Testis (tissue), 3 donors: Measurements from ENCODE around the gene SKIC2. TPM values are rescaled to one million over a fixed set of nuclear protein-coding genes. Genes with fewer than 3 reads are reported as not detected.

ENCODE experiments used
- DNase-seq: peaks from one replicate; pipeline ENCODE4 v3.0.0-alpha.2; 2019
- H3K27ac ChIP-seq, 2 donors: fragments of 200-600 bp; sonication (generic); one replicate each; pipeline ENCODE4 v1.5.1; 2019
- H3K27me3 ChIP-seq: fragments of 200-600 bp; sonication (generic); one replicate; pipeline ENCODE4 v1.5.1; 2019
- H3K36me3 ChIP-seq: fragments of 200-600 bp; sonication (generic); one replicate; pipeline ENCODE4 v1.5.1; 2017; ENCODE audit warnings: low read depth; ENCODE audit errors: missing control alignments
- H3K4me1 ChIP-seq: fragments of 200-600 bp; sonication (generic); one replicate; pipeline ENCODE4 v1.5.1; 2019
- H3K4me3 ChIP-seq, 2 donors: fragments of 200-600 bp; sonication (generic); one replicate each; pipeline ENCODE4 v1.5.1; 2017 to 2019
- H3K9me3 ChIP-seq: fragments of 200-600 bp; sonication (generic); one replicate; pipeline ENCODE4 v1.5.1; 2017
- CTCF ChIP-seq, 3 experiments: fragments of 450-650 bp in 2 of 3; fragments of 200-600 bp in 1 of 3; sonication (generic) in 1 of 3; IDR thresholded peaks; one replicate each; pipeline ENCODE4 v1.5.1; 2016 to 2019; ENCODE audit warnings: antibody characterized with exemption in 3 of 3, mild to moderate bottlenecking in 2 of 3, moderate library complexity in 1 of 3
- POLR2A ChIP-seq: fragments of 450-650 bp; IDR thresholded peaks from one replicate; pipeline ENCODE4 v1.6.1; 2017; ENCODE audit warnings: antibody characterized with exemption, mild to moderate bottlenecking, moderate library complexity
- WGBS, 2 donors: methylation state at CpG; one replicate each; pipeline ENCODE4 v1.1.5; 2018; 5-methylcytosine and 5-hydroxymethylcytosine counted together
- intact Hi-C: fragments of 100-400 bp; cut with DNase I; formaldehyde crosslinking; loops from one replicate; pipeline ENCODE4 v1.15.1; 2023; ENCODE audit warnings: low total_unique reads
- polyA plus RNA-seq: library from polyadenylated mRNA; stranded (reverse); fragments of 350-450 nt; fragmentation: Illumina TruSeq; extraction: RNeasy Lipid Tissue Mini Kit (QIAGEN cat#74804); gene quantifications from one replicate; pipeline ENCODE4 v1.2.3, GENCODE V29; 2014; ENCODE audit warnings: low read depth, low replicate concordance; ENCODE audit not compliant: insufficient read depth
- total RNA-seq, 2 donors: library from RNA; depleted of rRNA; stranded (reverse); fragments of >200 nt; gene quantifications; one replicate each; pipeline ENCODE4 v1.2.3, GENCODE V29; 2016

Gene SKIC2
- total and polyA plus RNA-seq, 3 donors from 2014 or later = 39.6 to 73.0 (median 59.2) TPM

GRCh38 chr6:31969712-31970603 lies 11.0 kb downstream of the SKIC2 start:
- no peak for TF ChIP-seq POLR2A
- TF ChIP-seq CTCF (IDR thresholded peaks at IDR 0.05) = no peak
- DNase-seq = no peak
- H3K9me3 ChIP-seq = no peaks in the 10 kb centered on the region
- peaks cover 19% of the 10 kb centered on the region for H3K4me1 ChIP-seq
- intact Hi-C loops = no loop called here
- H3K27me3 ChIP-seq = no peaks in the 10 kb centered on the region
- H3K27ac ChIP-seq = peak overlapping the region in 1 of 2 donors; percentile 98
- H3K36me3 ChIP-seq = no peaks in the 10 kb centered on the region
- H3K4me3 ChIP-seq = no peak overlapping the region
- 72 to 73% methylated on average over 17 of the region's 17 CpGs for WGBS, 2 donors

- no peaks in the 10 kb centered on the region for H3K36me3 ChIP-seq
- no peak for TF ChIP-seq CTCF (IDR thresholded peaks at IDR 0.05)
- H3K4me1 ChIP-seq = peaks cover 19% of the 10 kb centered on the region
- peak overlapping the region; percentile 91 to 98 for H3K27ac ChIP-seq
- 34 to 65% methylated on average over 18 of the region's 18 CpGs for WGBS, 2 donors
- H3K27me3 ChIP-seq = no peaks in the 10 kb centered on the region
- intact Hi-C loops = no loop called here
- no peak for DNase-seq
- peak overlapping the region; percentile 77 to 82 for H3K4me3 ChIP-seq
- H3K9me3 ChIP-seq = no peaks in the 10 kb centered on the region
Observed at GRCh38 chr6:31970604-31971271, 11.8 kb downstream of the SKIC2 start.

GRCh38 chr6:31971279-31971992 lies 12.5 kb downstream of the SKIC2 start:
- Histone ChIP-seq H3K27ac (peak overlapping the region; percentile 91 to 98), H3K9me3 (no peaks in the 10 kb centered on the region), H3K36me3 (no peaks in the 10 kb centered on the region), H3K4me1 (peaks cover 19% of the 10 kb centered on the region), H3K4me3 (peak overlapping the region; percentile 77 to 82), H3K27me3 (no peaks in the 10 kb centered on the region)
- intact Hi-C loops = no loop called here
- no peak for DNase-seq
- 6 to 16% methylated on average over 23 to 29 of the region's 29 CpGs for WGBS, 2 donors
- TF ChIP-seq CTCF (IDR thresholded peaks at IDR 0.05) (no peak), POLR2A (no peak)

GRCh38 chr6:31971993-31972708 lies 13.2 kb downstream of the SKIC2 start, which contains the start of gene DXO:
TSS of gene DXO (minus strand) at chr6:31972138. CDS start at chr6:31971675, 463 bp downstream.
- no peaks in the 10 kb centered on the region for H3K36me3 ChIP-seq
- peak within 1 kb of the TSS; percentile 91 to 98 for H3K27ac ChIP-seq
- peak; percentile 97 for DNase-seq
- no peaks in the 10 kb centered on the region for H3K9me3 ChIP-seq
- H3K4me3 ChIP-seq = peak within 1 kb of the TSS; percentile 77 to 82
- no peak for TF ChIP-seq POLR2A
- peak in 1 of 3 experiments; percentile 14 for TF ChIP-seq CTCF (IDR thresholded peaks at IDR 0.05)
- peaks cover 19% of the 10 kb centered on the region for H3K4me1 ChIP-seq
- WGBS, 2 donors = 0 to 1% methylated on average over 23 to 61 of the region's 62 CpGs
- intact Hi-C loops = no loop called here
- no peaks in the 10 kb centered on the region for H3K27me3 ChIP-seq
